HCT116 (cell line): Measurements from ENCODE around the gene SNORC. TPM values are rescaled to one million over a fixed set of nuclear protein-coding genes. Genes with fewer than 3 reads are reported as not detected.

ENCODE experiments used
- ATAC-seq: fragments of 200-7000 bp; cut with Tn5 transposase; 2 replicates; pipeline ENCODE4 v1.9.1; 2020; ENCODE audit warnings: mild to moderate bottlenecking, moderate library complexity
- BruUV-seq: library from RNA; stranded (reverse); fragments of 400-500 nt; replicated peaks from 2 replicates; lab custom pipeline; 2021; lab: Mats Ljungman, UMichigan
- CTCF ChIA-PET: fragments of 300-600 bp; sonication (Branson Sonifier 250); formaldehyde crosslinking; loops from one replicate; lab custom pipeline; 2021; ENCODE audit warnings: antibody characterized with exemption; lab: Charles Lee
- POLR2A ChIA-PET: fragments of 300-600, 350-600 bp; sonication (Branson Sonifier 250); formaldehyde crosslinking; loops from one replicate; lab custom pipeline; 2021; ENCODE audit warnings: antibody characterized with exemption; lab: Charles Lee
- RAD21 ChIA-PET, 2 experiments: fragments of 300-600 bp; sonication (Branson Sonifier 250); formaldehyde crosslinking; loops; one replicate each; lab custom pipeline; 2023; ENCODE audit warnings: low total read pairs in 2 of 2; ENCODE audit not compliant: uncharacterized antibody in 2 of 2, unreplicated experiment in 2 of 2, low non-redundant PET in 1 of 2; lab: Charles Lee
- DNase-seq: peaks from one replicate; pipeline ENCODE4 v3.0.0-alpha.2; 2010; ENCODE audit warnings: low read depth, low spot score
- H2AFZ ChIP-seq: fragments of 200-600 bp; shearing (Covaris generic), sonication (generic); 2 replicates; pipeline ENCODE4 v1.6.1; 2017; ENCODE audit warnings: low read depth, mixed run types, mixed read lengths, antibody characterized with exemption, low read length; ENCODE audit not compliant: poor library complexity, severe bottlenecking
- H3K27ac ChIP-seq: 2 replicates; pipeline ENCODE4 v1.5.1; 2012; ENCODE audit warnings: low read depth, low read length
- H3K27me3 ChIP-seq: fragments of 200-600 bp; sonication (generic); 2 replicates; pipeline ENCODE4 v1.6.1; 2016; ENCODE audit warnings: mixed run types, low read length, mixed read lengths; ENCODE audit not compliant: insufficient read depth
- H3K36me3 ChIP-seq, 2 experiments: fragments of 200-500 bp in 1 of 2; fragments of 200-600 bp in 1 of 2; sonication (Bioruptor generic) in 1 of 2; sonication (generic) in 1 of 2; 2 replicates each; pipeline versions ENCODE4 v1.5.1 to v1.6.1; 2014 to 2016; ENCODE audit warnings: low read length in 2 of 2, inconsistent platforms in 1 of 2, mixed read lengths in 1 of 2, mixed run types in 1 of 2; ENCODE audit not compliant: insufficient read depth in 2 of 2, control insufficient read depth in 1 of 2
- H3K4me1 ChIP-seq, 2 experiments: fragments of 200-600 bp in 1 of 2; sonication (generic) in 1 of 2; 2 replicates each; pipeline versions ENCODE4 v1.5.1 to v1.6.1; 2012 to 2017; ENCODE audit warnings: low read length in 2 of 2, inconsistent platforms in 1 of 2, mild to moderate bottlenecking in 1 of 2, mixed read lengths in 1 of 2, mixed run types in 1 of 2, moderate library complexity in 1 of 2; ENCODE audit not compliant: insufficient read depth in 2 of 2, control insufficient read depth in 1 of 2
- H3K4me2 ChIP-seq: fragments of 200-600 bp; sonication (generic); 2 replicates; pipeline ENCODE4 v1.6.1; 2017; ENCODE audit warnings: mixed run types, low read length, mixed read lengths
- H3K4me3 ChIP-seq, 2 experiments: fragments of 200-600 bp in 1 of 2; sonication (generic) in 1 of 2; replicated peaks in 1 of 2; 2 replicates each; pipeline ENCODE4 v1.5.1; 2011 to 2016; ENCODE audit warnings: low read length in 2 of 2, control low read depth in 1 of 2, low read depth in 1 of 2, mild to moderate bottlenecking in 1 of 2, mixed read lengths in 1 of 2, mixed run types in 1 of 2
- H3K79me2 ChIP-seq: fragments of 200-600 bp; sonication (generic); 2 replicates; pipeline ENCODE4 v1.6.1; 2017; ENCODE audit warnings: mild to moderate bottlenecking, mixed run types, low read length, moderate library complexity, mixed read lengths; ENCODE audit not compliant: insufficient read depth
- H3K9ac ChIP-seq: fragments of 200-600 bp; sonication (generic); 2 replicates; pipeline ENCODE4 v1.6.1; 2016; ENCODE audit warnings: low read length, mixed read lengths
- H3K9me2 ChIP-seq: fragments of 200-600 bp; sonication (generic), shearing (Covaris generic); 2 replicates; pipeline ENCODE4 v1.6.1; 2017; ENCODE audit warnings: mixed run types, mild to moderate bottlenecking, moderate library complexity; ENCODE audit not compliant: insufficient read depth
- H3K9me3 ChIP-seq, 2 experiments: fragments of 200-500 bp in 1 of 2; fragments of 200-600 bp in 1 of 2; sonication (Bioruptor generic) in 1 of 2; sonication (generic) in 1 of 2; 2 replicates each; pipeline ENCODE4 v1.6.1; 2014 to 2017; ENCODE audit warnings: low read length in 2 of 2, mixed read lengths in 2 of 2, inconsistent platforms in 1 of 2, low read depth in 1 of 2, mild to moderate bottlenecking in 1 of 2, mixed run types in 1 of 2, moderate library complexity in 1 of 2; ENCODE audit not compliant: control insufficient read depth in 1 of 2, insufficient read depth in 1 of 2
- H4K20me1 ChIP-seq: fragments of 200-600 bp; sonication (generic), shearing (Covaris generic); 2 replicates; pipeline ENCODE4 v1.6.1; 2017; ENCODE audit warnings: mixed run types, mild to moderate bottlenecking, moderate library complexity; ENCODE audit not compliant: insufficient read depth
- ATF3 ChIP-seq: IDR thresholded peaks from 2 replicates; pipeline ENCODE4 v1.6.1; 2012
- CBX3 ChIP-seq: IDR thresholded peaks from 2 replicates; pipeline ENCODE4 v1.6.1; 2012; ENCODE audit warnings: low read depth
- EZH2 ChIP-seq: fragments of 200-600 bp; sonication (generic); IDR thresholded peaks from 2 replicates; pipeline ENCODE4 v1.6.1; 2017; ENCODE audit warnings: antibody characterized with exemption, mixed run types
- EZH2phosphoT487 ChIP-seq: fragments of 200-600 bp; IDR thresholded peaks from 2 replicates; pipeline ENCODE4 v1.6.1; 2018; ENCODE audit warnings: antibody characterized with exemption, borderline replicate concordance
- MAX ChIP-seq: IDR thresholded peaks from 2 replicates; pipeline ENCODE4 v1.6.1; 2012
- POLR2A ChIP-seq: IDR thresholded peaks from 2 replicates; pipeline ENCODE4 v1.7.0; 2011; ENCODE audit warnings: borderline replicate concordance; ENCODE audit not compliant: insufficient read depth, insufficient read length; ENCODE audit errors: extremely low read depth
- REST ChIP-seq: IDR thresholded peaks from 2 replicates; pipeline ENCODE4 v1.6.1; 2012; ENCODE audit warnings: low read depth
- SIN3A ChIP-seq: IDR thresholded peaks from 2 replicates; pipeline ENCODE4 v1.6.1; 2012; ENCODE audit warnings: low read depth
- SP1 ChIP-seq: IDR thresholded peaks from 2 replicates; pipeline ENCODE4 v1.6.1; 2012; ENCODE audit warnings: low read depth
- SRF ChIP-seq: IDR thresholded peaks from 2 replicates; pipeline ENCODE4 v1.6.1; 2012; ENCODE audit warnings: low read depth
- TCF7L2 ChIP-seq: IDR thresholded peaks from 2 replicates; pipeline ENCODE4 v1.7.0; 2011; ENCODE audit warnings: borderline replicate concordance, inconsistent platforms; ENCODE audit not compliant: insufficient read depth, insufficient read length; ENCODE audit errors: extremely low read depth
- YY1 ChIP-seq: IDR thresholded peaks from 2 replicates; pipeline ENCODE4 v1.6.1; 2011; ENCODE audit warnings: low read length, low read depth, moderate library complexity, mild to moderate bottlenecking; ENCODE audit not compliant: insufficient replicate concordance; ENCODE audit errors: extremely low read depth
- ZBTB33 ChIP-seq: IDR thresholded peaks from 2 replicates; pipeline ENCODE4 v1.6.1; 2011; ENCODE audit warnings: mild to moderate bottlenecking, low read length, moderate library complexity; ENCODE audit not compliant: insufficient replicate concordance; ENCODE audit errors: extremely low read depth
- ZNF274 ChIP-seq: fragments of 200-500 bp; sonication (Bioruptor generic); IDR thresholded peaks from 2 replicates; pipeline ENCODE4 v1.6.1; 2014; ENCODE audit warnings: mild to moderate bottlenecking, low read depth, low read length, inconsistent platforms
- intact Hi-C: fragments of 100-400 bp; cut with micrococcal nuclease; formaldehyde crosslinking; loops from 2 replicates; pipeline ENCODE4 v1.10.0; 2022
- total RNA-seq: library from RNA; stranded (reverse); gene quantifications from one replicate; pipeline ENCODE4 v1.2.1, GENCODE V29; 2021; ENCODE audit not compliant: unreplicated experiment

The SNORC gene
- total RNA-seq, 1 experiment from 2014 or later: 14.0 TPM

- no peaks in the 10 kb centered on the region; the same call in 1 of the 2 replicates for H4K20me1 ChIP-seq
- H3K9me3 ChIP-seq: no peaks in the 10 kb centered on the region
- BruUV-seq: no TSS peak
- ChIA-PET POLR2A (no interaction called here), CTCF (no interaction called here), RAD21 (no interaction called here)
- H3K36me3 ChIP-seq: peaks cover 4 to 5% of the 10 kb centered on the region in 2 experiments; a peak in 1 of 4 replicates
- no peak overlapping the region for H3K4me3 ChIP-seq
- H3K79me2 ChIP-seq: no peaks in the 10 kb centered on the region
- no peak overlapping the region for H3K4me2 ChIP-seq
- TF ChIP-seq TCF7L2 (no peak), ZNF274 (no peak), POLR2A (no peak), SP1 (no peak), EZH2 (no peak), YY1 (no peak), ATF3 (no peak), REST (no peak), SIN3A (no peak), ZBTB33 (no peak), SRF (no peak), MAX (no peak), EZH2phosphoT487 (no peak), CBX3 (no peak)
- intact Hi-C loops: no loop called here
- H3K4me1 ChIP-seq: no peaks in the 10 kb centered on the region
- H3K9me2 ChIP-seq: no peaks in the 10 kb centered on the region
- DNase-seq (no peak), ATAC-seq (no peak)
- no peak overlapping the region for H3K9ac ChIP-seq
- no peak overlapping the region for H2AFZ ChIP-seq
- no peaks in the 10 kb centered on the region for H3K27me3 ChIP-seq
- no peak overlapping the region for H3K27ac ChIP-seq
Observed at GRCh38 chr2:232866104-232866503, 4.0 kb upstream of the SNORC start.
